NCI-H345 treated with DMSO at 0.1 percent for 48 hours (cell line): Measurements from ENCODE around the gene TAOK3.
"Not testable (repeated sequence)": the region's sequence is repeated elsewhere in the genome, so short reads cannot be mapped to it uniquely, and the experiment has no call there.

Experiments
- DNase-seq: peaks from one replicate; lab custom pipeline; 2025; ENCODE audit not compliant: unreplicated experiment; lab: John Stamatoyannopoulos, UW

The TAOK3 gene

GRCh38 chr12:118302053-118302452 is 70.7 kb downstream of the TAOK3 start:
- DNase-seq = no peak

GRCh38 chr12:118299791-118300460 is 72.8 kb downstream of the TAOK3 start:
- no peak for DNase-seq

- no peak for DNase-seq
These were observed 75.4 kb downstream of the TAOK3 start for GRCh38 chr12:118297284-118297683.

- DNase-seq = no peak
These were observed 79.9 kb downstream of the TAOK3 start for GRCh38 chr12:118292836-118293235.

GRCh38 chr12:118290130-118290529 is 82.6 kb downstream of the TAOK3 start:
- no peak for DNase-seq

GRCh38 chr12:118288174-118288573 is 84.5 kb downstream of the TAOK3 start:
- DNase-seq = no peak

- no peak for DNase-seq
These were observed 85.0 kb downstream of the TAOK3 start for GRCh38 chr12:118287728-118288127.

GRCh38 chr12:118282767-118283166 is 89.9 kb downstream of the TAOK3 start:
- no peak for DNase-seq

GRCh38 chr12:118278288-118278687 is 94.4 kb downstream of the TAOK3 start:
- not testable (repeated sequence) for DNase-seq

GRCh38 chr12:118274066-118274465 is 98.6 kb downstream of the TAOK3 start:
- no peak for DNase-seq

- no peak for DNase-seq
These were observed 100.8 kb downstream of the TAOK3 start for GRCh38 chr12:118271770-118272417.

GRCh38 chr12:118271183-118271582 is 101.5 kb downstream of the TAOK3 start:
- DNase-seq = no peak

GRCh38 chr12:118269806-118270205 is 102.9 kb downstream of the TAOK3 start:
- DNase-seq = no peak

GRCh38 chr12:118259079-118259478 is 113.6 kb downstream of the TAOK3 start:
- no peak for DNase-seq

GRCh38 chr12:118256352-118256751 is 116.4 kb downstream of the TAOK3 start:
- DNase-seq = no peak

GRCh38 chr12:118249547-118249946 is 123.2 kb downstream of the TAOK3 start:
- no peak for DNase-seq

- DNase-seq = not testable (repeated sequence)
These were observed 126.8 kb downstream of the TAOK3 start for GRCh38 chr12:118245886-118246285.

GRCh38 chr12:118238888-118239287 is 133.8 kb downstream of the TAOK3 start:
- DNase-seq = no peak

- no peak for DNase-seq
These were observed 134.8 kb downstream of the TAOK3 start for GRCh38 chr12:118237908-118238307.

GRCh38 chr12:118237052-118237665 is 135.5 kb downstream of the TAOK3 start:
- no peak for DNase-seq

- no peak for DNase-seq
These were observed 152.0 kb downstream of the TAOK3 start for GRCh38 chr12:118220702-118221101.

GRCh38 chr12:118219772-118220171 is 152.9 kb downstream of the TAOK3 start:
- no peak for DNase-seq
